GM12878 (cell line): ENCODE results near the gene PACS2. TPM values are rescaled to one million over a fixed set of nuclear protein-coding genes. Genes with fewer than 3 reads are reported as not detected.

Experiments
- ATAC-seq: fragments of 200-7000 bp; cut with Tn5 transposase; 3 replicates; pipeline ENCODE4 v1.9.1; 2020; ENCODE audit warnings: mild to moderate bottlenecking, moderate library complexity
- BruUV-seq: library from RNA; stranded (reverse); fragments of 400-500 nt; replicated peaks from 2 replicates; lab custom pipeline; 2021; lab: Mats Ljungman, UMichigan
- CTCF ChIA-PET: fragments of 300-600 bp; sonication (Branson Sonifier 250); formaldehyde crosslinking; extraction: SDS; loops from one replicate; lab custom pipeline; 2021; ENCODE audit warnings: inconsistent platforms; lab: Yijun Ruan, JAX
- POLR2A ChIA-PET: fragments of 350-600 bp; formaldehyde crosslinking; extraction: SDS; loops from one replicate; lab custom pipeline; 2021; ENCODE audit warnings: inconsistent platforms; lab: Charles Lee
- RAD21 ChIA-PET: fragments of 300-600 bp; sonication (Branson Sonifier 250); formaldehyde crosslinking; loops from one replicate; lab custom pipeline; 2023; ENCODE audit warnings: antibody characterized with exemption; ENCODE audit not compliant: unreplicated experiment; lab: Charles Lee
- SMC1A ChIA-PET: fragments of 300-600 bp; sonication (Branson Sonifier 250); formaldehyde crosslinking; loops from one replicate; lab custom pipeline; 2023; ENCODE audit not compliant: unreplicated experiment, uncharacterized antibody; lab: Charles Lee
- DNase-seq: peaks from one replicate; pipeline ENCODE4 v3.0.0-alpha.2; 2011; ENCODE audit warnings: low read depth, low spot score
- FAIRE-seq: peaks from 3 replicates; lab custom pipeline; 2011; peaks lifted over from hg19 to GRCh38; lab: Jason Lieb, UNC
- H2AFZ ChIP-seq: 2 replicates; pipeline ENCODE4 v1.6.0; 2011; ENCODE audit warnings: low read depth, low read length, control low read depth; ENCODE audit not compliant: control insufficient read depth
- H3K27ac ChIP-seq: 2 replicates; pipeline ENCODE4 v1.5.1; 2011; ENCODE audit warnings: control low read depth; ENCODE audit not compliant: control insufficient read depth, insufficient read depth
- H3K27me3 ChIP-seq, 2 experiments: replicated peaks in 1 of 2; 2 replicates each; pipeline versions ENCODE4 v1.6.0 to v1.6.1; 2011; ENCODE audit warnings: low read length in 1 of 2; ENCODE audit not compliant: control insufficient read depth in 2 of 2, insufficient read depth in 2 of 2
- H3K36me3 ChIP-seq, 2 experiments: 2 replicates each; pipeline ENCODE4 v1.5.1; 2011; ENCODE audit warnings: low read length in 1 of 2; ENCODE audit not compliant: control insufficient read depth in 2 of 2, insufficient read depth in 2 of 2
- H3K4me1 ChIP-seq: 2 replicates; pipeline ENCODE4 v1.6.1; 2011; ENCODE audit warnings: mild to moderate bottlenecking, low read length, moderate library complexity, mixed read lengths; ENCODE audit not compliant: control insufficient read depth, insufficient read depth
- H3K4me2 ChIP-seq: 2 replicates; pipeline ENCODE4 v1.6.0; 2011; ENCODE audit warnings: control low read depth; ENCODE audit not compliant: control insufficient read depth, insufficient read depth
- H3K4me3 ChIP-seq: fragments of 200-600 bp; sonication (generic); 2 replicates; pipeline ENCODE4 v1.5.1; 2016
- H3K79me2 ChIP-seq: 2 replicates; pipeline ENCODE4 v1.6.0; 2011; ENCODE audit warnings: low read length; ENCODE audit not compliant: control insufficient read depth, insufficient read depth
- H3K9ac ChIP-seq: 2 replicates; pipeline ENCODE4 v1.8.0; 2011; ENCODE audit warnings: low read length, control low read depth, mixed read lengths; ENCODE audit not compliant: control insufficient read depth, insufficient read depth
- H3K9me3 ChIP-seq: replicated peaks from 3 replicates; pipeline ENCODE4 v1.5.1; 2011; ENCODE audit warnings: mild to moderate bottlenecking, low read length; ENCODE audit not compliant: control insufficient read depth, insufficient read depth
- H4K20me1 ChIP-seq: 2 replicates; pipeline ENCODE4 v1.6.0; 2011; ENCODE audit not compliant: control insufficient read depth, insufficient read depth
- FOS ChIP-seq: IDR thresholded peaks from 3 replicates; pipeline ENCODE4 v1.6.1; 2011; ENCODE audit warnings: borderline replicate concordance; ENCODE audit not compliant: insufficient read length; ENCODE audit errors: extremely low read depth
- FOXK2 ChIP-seq: fragments of 450-650 bp; IDR thresholded peaks from 2 replicates; pipeline ENCODE4 v1.6.1; 2017; ENCODE audit warnings: mild to moderate bottlenecking, moderate library complexity
- MYB ChIP-seq: fragments of 150-350 bp; IDR thresholded peaks from 2 replicates; pipeline ENCODE4 v1.6.1; 2014; ENCODE audit warnings: mild to moderate bottlenecking, low read depth, low read length, borderline replicate concordance
- NFIC ChIP-seq: IDR thresholded peaks from 2 replicates; pipeline ENCODE4 v1.6.1; 2012; ENCODE audit warnings: low read depth, mild to moderate bottlenecking, inconsistent platforms, low read length, moderate library complexity
- NRF1 ChIP-seq: conservative IDR thresholded peaks from 2 replicates; pipeline ENCODE4 v1.6.1; 2011; ENCODE audit warnings: mild to moderate bottlenecking, low read depth, low read length, improper control_type of control experiment
- SPI1 ChIP-seq: IDR thresholded peaks from 2 replicates; pipeline ENCODE4 v1.6.1; 2011; ENCODE audit warnings: low read depth, mild to moderate bottlenecking, low read length, moderate library complexity, borderline replicate concordance; ENCODE audit not compliant: insufficient read depth
- WRNIP1 ChIP-seq: IDR thresholded peaks from 2 replicates; pipeline ENCODE4 v1.6.1; 2011; ENCODE audit warnings: low read depth, low read length, improper control_type of control experiment, borderline replicate concordance
- WGBS: methylation state at CpG from one replicate; pipeline ENCODE4 v1.1.6; 2016; ENCODE audit warnings: low lambda C conversion rate; ENCODE audit not compliant: insufficient replicate concordance, insufficient coverage; ENCODE audit errors: missing lambda C conversion rate; 5-methylcytosine and 5-hydroxymethylcytosine counted together
- in situ Hi-C: fragments of 300-500 bp; cut with MboI; formaldehyde crosslinking; loops from 9 replicates; pipeline ENCODE4 v1.14.3; 2018; ENCODE audit warnings: mixed read lengths
- intact Hi-C: fragments of 100-400 bp; cut with micrococcal nuclease; formaldehyde crosslinking; loops from one replicate; pipeline ENCODE4 v1.14.2; 2022; ENCODE audit not compliant: unreplicated experiment
- polyA plus RNA-seq, 11 experiments: library from polyadenylated mRNA; depleted of rRNA in 4 of 11; unstranded in 6 of 11; stranded (reverse) in 5 of 11; fragments of >200 nt; fragmentation: Nextera tagmentation in 4 of 11; fragmentation: Illumina TruSeq in 1 of 11; extraction: Ambion mirVana in 4 of 11; extraction: Trizol in 1 of 11; gene quantifications; 1 replicate in 1 of 11; 2 replicates in 10 of 11; pipeline versions ENCODE4 v1.2.1 to v1.2.3, GENCODE V29; 2011 to 2016; ENCODE audit warnings: inconsistent platforms in 2 of 11, missing spikeins in 2 of 11, low read depth in 1 of 11
- total RNA-seq, 4 experiments: library from RNA; depleted of rRNA in 3 of 4; stranded (reverse); fragments of >200 nt in 3 of 4; fragmentation: Illumina TruSeq in 1 of 4; extraction: Trizol in 1 of 4; gene quantifications; 2 replicates each; pipeline versions ENCODE4 v1.2.1 to v1.2.3, GENCODE V29; 2013 to 2021
- TF ChIP-seq, protein P1 (sequence below): IDR thresholded peaks from 2 replicates; pipeline ENCODE4 v1.6.1; 2011; ENCODE audit warnings: borderline replicate concordance, low read depth, mild to moderate bottlenecking, moderate library complexity, low read length; ENCODE audit not compliant: insufficient read depth, poor library complexity, severe bottlenecking
- TF ChIP-seq, protein P2 (sequence below): fragments of 450-650 bp; IDR thresholded peaks from 2 replicates; pipeline ENCODE4 v1.6.1; 2017; ENCODE audit warnings: low read depth, mild to moderate bottlenecking, moderate library complexity

PACS2 gene
- total and polyA plus RNA-seq, 10 of the 15 experiments (the other 5 are each of a cell fraction or from before 2014, with no cell fraction given): 0.21 to 37.3 (median 9.4) TPM

- TF ChIP-seq FOS: no peak
- TF ChIP-seq, protein P1, sequence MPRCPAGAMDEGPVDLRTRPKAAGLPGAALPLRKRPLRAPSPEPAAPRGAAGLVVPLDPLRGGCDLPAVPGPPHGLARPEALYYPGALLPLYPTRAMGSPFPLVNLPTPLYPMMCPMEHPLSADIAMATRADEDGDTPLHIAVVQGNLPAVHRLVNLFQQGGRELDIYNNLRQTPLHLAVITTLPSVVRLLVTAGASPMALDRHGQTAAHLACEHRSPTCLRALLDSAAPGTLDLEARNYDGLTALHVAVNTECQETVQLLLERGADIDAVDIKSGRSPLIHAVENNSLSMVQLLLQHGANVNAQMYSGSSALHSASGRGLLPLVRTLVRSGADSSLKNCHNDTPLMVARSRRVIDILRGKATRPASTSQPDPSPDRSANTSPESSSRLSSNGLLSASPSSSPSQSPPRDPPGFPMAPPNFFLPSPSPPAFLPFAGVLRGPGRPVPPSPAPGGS: no peak
- TF ChIP-seq NFIC: no peak
- TF ChIP-seq FOXK2: no peak
- TF ChIP-seq SPI1: no peak
- no peak for TF ChIP-seq NRF1
- no peak for TF ChIP-seq MYB
These were observed 40.6 kb downstream of the PACS2 start (continued) for GRCh38 chr14:105355049-105355575.

DNA sequence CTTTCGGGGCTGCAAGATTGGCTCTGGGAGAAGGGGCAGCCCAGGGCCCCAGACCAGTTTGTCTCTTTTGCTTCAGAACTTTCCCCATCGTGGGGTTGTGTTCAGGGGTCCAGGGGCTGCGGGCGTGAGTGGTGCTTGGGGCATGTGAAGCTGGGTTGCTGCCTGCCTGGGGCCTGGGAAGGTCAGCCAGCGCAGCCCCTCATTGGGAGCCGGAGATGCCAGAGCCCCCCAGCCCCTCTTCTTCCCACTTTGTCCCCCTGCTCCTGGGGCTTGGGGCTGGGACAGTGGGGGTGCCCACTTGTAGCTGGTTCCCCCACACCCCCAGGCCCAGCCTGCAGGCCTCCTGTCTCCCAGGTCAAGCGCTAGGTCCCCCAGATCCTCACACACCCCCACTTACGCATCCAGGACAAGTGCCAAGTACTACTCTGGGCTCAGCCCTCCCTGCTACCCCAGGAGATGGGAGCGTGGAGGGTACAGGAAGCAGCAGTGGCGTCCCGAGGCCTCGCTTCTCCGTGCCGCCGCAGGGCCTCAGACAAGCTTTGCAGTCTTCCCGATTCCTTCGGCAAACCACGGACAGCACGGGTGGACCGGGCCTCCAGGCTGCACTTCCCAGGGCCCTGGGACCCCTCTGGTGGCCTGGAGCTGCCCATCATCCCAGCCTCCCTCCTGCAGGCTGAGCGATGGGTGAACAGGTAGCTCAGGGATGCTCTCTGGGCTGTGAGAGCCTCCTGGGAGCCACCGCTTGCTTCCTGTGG, 41.5 kb downstream of the PACS2 start:
- no TSS peak for BruUV-seq
- in situ Hi-C loops (no loop called here), intact Hi-C loops (no loop called here)
- FAIRE-seq: no peak
- TF ChIP-seq WRNIP1: no peak
- TF ChIP-seq, protein P2, sequence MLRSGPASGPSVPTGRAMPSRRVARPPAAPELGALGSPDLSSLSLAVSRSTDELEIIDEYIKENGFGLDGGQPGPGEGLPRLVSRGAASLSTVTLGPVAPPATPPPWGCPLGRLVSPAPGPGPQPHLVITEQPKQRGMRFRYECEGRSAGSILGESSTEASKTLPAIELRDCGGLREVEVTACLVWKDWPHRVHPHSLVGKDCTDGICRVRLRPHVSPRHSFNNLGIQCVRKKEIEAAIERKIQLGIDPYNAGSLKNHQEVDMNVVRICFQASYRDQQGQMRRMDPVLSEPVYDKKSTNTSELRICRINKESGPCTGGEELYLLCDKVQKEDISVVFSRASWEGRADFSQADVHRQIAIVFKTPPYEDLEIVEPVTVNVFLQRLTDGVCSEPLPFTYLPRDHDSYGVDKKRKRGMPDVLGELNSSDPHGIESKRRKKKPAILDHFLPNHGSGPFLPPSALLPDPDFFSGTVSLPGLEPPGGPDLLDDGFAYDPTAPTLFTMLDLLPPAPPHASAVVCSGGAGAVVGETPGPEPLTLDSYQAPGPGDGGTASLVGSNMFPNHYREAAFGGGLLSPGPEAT: no peak
- no peak overlapping the region for H2AFZ ChIP-seq
- 88% methylated on average over 22 of the region's 22 CpGs for WGBS
- ChIA-PET RAD21 (no interaction called here), CTCF (no interaction called here), SMC1A (no interaction called here), POLR2A (no interaction called here)
- no peak overlapping the region for H3K9ac ChIP-seq
- ATAC-seq: no peak
- DNase-seq: no peak
- no peak overlapping the region for H3K4me3 ChIP-seq
- H3K4me1 ChIP-seq: no peaks in the 10 kb centered on the region; the same call in 1 of the 2 replicates
- no peaks in the 10 kb centered on the region for H3K36me3 ChIP-seq
- H3K79me2 ChIP-seq: no peaks in the 10 kb centered on the region
- no peaks in the 10 kb centered on the region for H3K9me3 ChIP-seq
- no peaks in the 10 kb centered on the region for H3K27me3 ChIP-seq
- H4K20me1 ChIP-seq: no peaks in the 10 kb centered on the region; the same call in 1 of the 2 replicates
- H3K4me2 ChIP-seq: no peak overlapping the region
- H3K27ac ChIP-seq: no peak overlapping the region
